ENCODE data around the gene INTS13. TPM values are rescaled to one million over a fixed set of nuclear protein-coding genes. Genes with fewer than 3 reads are reported as not detected.
"Not testable (repeated sequence)": the region's sequence is repeated elsewhere in the genome, so short reads cannot be mapped to it uniquely, and the experiment has no call there.

The INTS13 gene
- polyA plus RNA-seq, 1 of the 3 experiments (the other 2 are of a cell fraction) = 7.2 TPM

GRCh38 chr12:26961803-26962202, 24.0 kb upstream of the INTS13 start:
- no peak overlapping the region for H3K4me2 ChIP-seq
- H3K9ac ChIP-seq = no peak overlapping the region
- no peaks in the 10 kb centered on the region; a peak in 1 of 4 replicates for H3K4me1 ChIP-seq (ENCODE audit: control insufficient read depth in 1 of 2, insufficient read depth in 2 of 2, low read depth in 1 of 2, low read length in 1 of 2)
- H3K27me3 ChIP-seq (ENCODE audit: insufficient read depth) = no peaks in the 10 kb centered on the region
- no peak overlapping the region for H3K27ac ChIP-seq (ENCODE audit: low read depth in 2 of 2, low read length in 1 of 2)
- ChIA-PET POLR2A (no interaction called here), CTCF (no interaction called here)
- H4K20me1 ChIP-seq (ENCODE audit: insufficient read depth) = no peaks in the 10 kb centered on the region; the same call in 1 of the 2 replicates
- peaks cover 73 to 74% of the 10 kb centered on the region in 2 experiments for H3K36me3 ChIP-seq (replicated peaks in 1 of 2; ENCODE audit: control insufficient read depth in 1 of 2, insufficient read depth in 2 of 2, low read length in 1 of 2)
- no peaks in the 10 kb centered on the region for H3K9me2 ChIP-seq
- H3K4me3 ChIP-seq (ENCODE audit: low read depth in 2 of 2, low read length in 1 of 2) = no peak overlapping the region
- H3K9me3 ChIP-seq = no peaks in the 10 kb centered on the region
- H2AFZ ChIP-seq (ENCODE audit: low read depth) = no peak overlapping the region
- 48% methylated on average over 1 of the region's 1 CpG for WGBS (ENCODE audit: low lambda C conversion rate)
- no peak for DNase-seq
- no peak for TF ChIP-seq FOXM1 (IDR thresholded peaks at IDR 0.05; ENCODE audit: low read depth)
- no peak for TF ChIP-seq EZH2phosphoT487 (IDR thresholded peaks at IDR 0.05; ENCODE audit: borderline replicate concordance, low read depth)
- TF ChIP-seq GABPA (IDR thresholded peaks at IDR 0.05; ENCODE audit: low read depth) = no peak
- TF ChIP-seq REST (IDR thresholded peaks at IDR 0.05; ENCODE audit: low read depth, low read length) = no peak
- TF ChIP-seq MXI1 (IDR thresholded peaks at IDR 0.05; ENCODE audit: low read depth, low read length) = no peak
- TF ChIP-seq RAD21 (IDR thresholded peaks at IDR 0.05; ENCODE audit: low read length) = no peak
- no peak for TF ChIP-seq SIN3A (IDR thresholded peaks at IDR 0.05; ENCODE audit: borderline replicate concordance, low read depth, low read length)
- no peak for TF ChIP-seq IRF3 (IDR thresholded peaks at IDR 0.05; ENCODE audit: low read depth, low read length)
- H3F3A ChIP-seq (replicated peaks; ENCODE audit: insufficient read depth) = peaks cover 10% of the 10 kb centered on the region
- no peaks in the 10 kb centered on the region for H3K79me2 ChIP-seq (ENCODE audit: insufficient read depth)

- H3K4me1 ChIP-seq (ENCODE audit: control insufficient read depth in 1 of 2, insufficient read depth in 2 of 2, low read depth in 1 of 2, low read length in 1 of 2); H4K20me1 ChIP-seq (ENCODE audit: insufficient read depth); H3K4me3 ChIP-seq (ENCODE audit: low read depth in 2 of 2, low read length in 1 of 2); H2AFZ ChIP-seq (ENCODE audit: low read depth); CTCF ChIA-PET; H3K9ac ChIP-seq; H3K9me3 ChIP-seq; H3K27ac ChIP-seq (ENCODE audit: low read depth in 2 of 2, low read length in 1 of 2); H3K27me3 ChIP-seq (ENCODE audit: insufficient read depth); H3K79me2 ChIP-seq (ENCODE audit: insufficient read depth); POLR2A ChIA-PET; H3K9me2 ChIP-seq; DNase-seq; H3K4me2 ChIP-seq: not testable (repeated sequence)
- H3F3A ChIP-seq (replicated peaks; ENCODE audit: insufficient read depth) = peaks cover 10% of the 10 kb centered on the region
- H3K36me3 ChIP-seq (replicated peaks in 1 of 2; ENCODE audit: control insufficient read depth in 1 of 2, insufficient read depth in 2 of 2, low read length in 1 of 2) = peaks cover 73 to 74% of the 10 kb centered on the region in 2 experiments
- WGBS (ENCODE audit: low lambda C conversion rate) = 98% methylated on average over 7 of the region's 7 CpGs
Measured at GRCh38 chr12:26961391-26961790, 23.6 kb upstream of the INTS13 start.

Data from SK-N-SH (cell line).